GM18502 (cell line): ENCODE results near the gene SCYGR4.
"Not testable (repeated sequence)": the region's sequence is repeated elsewhere in the genome, so short reads cannot be mapped to it uniquely, and the experiment has no call there.

Source experiments
- ATAC-seq: cut with Tn5 transposase; IDR thresholded peaks from one replicate; pipeline ENCODE4 v1.9.1; 2021; ENCODE audit warnings: mild to moderate bottlenecking; ENCODE audit not compliant: unreplicated experiment, poor library complexity

SCYGR4 gene

GRCh38 chr2:227617316-227618230 lies at the start of gene SCYGR4:
TSS of gene SCYGR4 (plus strand) at chr2:227617498. CDS start at chr2:227617498, 0 bp downstream.
- no peak for ATAC-seq

DNA sequence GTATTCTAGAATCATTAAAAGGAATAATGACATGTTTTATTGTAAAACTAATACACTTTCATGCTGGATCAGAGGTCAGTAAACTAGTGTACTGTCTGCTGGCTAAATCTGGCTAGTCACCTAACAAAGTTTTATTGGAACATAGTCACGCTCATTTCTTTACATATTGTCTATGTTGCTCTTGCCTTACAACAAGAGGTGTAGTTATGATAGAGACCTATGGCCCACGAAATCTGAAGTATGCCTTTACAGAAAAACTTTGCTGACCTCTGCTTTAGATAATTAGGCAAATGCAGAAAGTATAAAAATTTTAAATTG lies 48.5 kb upstream of the SCYGR4 start:
- ATAC-seq: no peak

- no peak for ATAC-seq
These were observed 46.7 kb upstream of the SCYGR4 start for GRCh38 chr2:227570615-227571014.

GRCh38 chr2:227576110-227576509 lies 41.2 kb upstream of the SCYGR4 start:
- ATAC-seq: no peak

DNA sequence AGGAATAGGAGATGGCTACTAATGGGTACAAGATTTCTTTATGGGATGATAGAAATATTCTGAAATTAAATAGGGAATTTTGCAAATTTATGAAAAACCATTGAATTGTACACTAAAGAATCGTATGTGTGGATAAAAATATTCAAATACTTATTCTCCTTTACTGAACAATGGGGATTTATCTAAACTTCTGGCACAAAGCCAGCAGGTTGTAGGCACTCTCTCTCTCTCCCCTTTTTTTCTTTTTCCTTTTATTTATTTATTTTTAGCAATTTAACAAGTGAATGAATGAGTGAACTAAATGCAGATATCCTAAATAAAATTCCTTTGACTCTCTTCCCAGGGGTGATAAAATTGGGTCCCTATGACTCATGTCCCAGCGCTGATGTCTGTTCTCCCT lies 40.5 kb upstream of the SCYGR4 start:
- no peak for ATAC-seq

- ATAC-seq: no peak
These were observed 39.7 kb upstream of the SCYGR4 start for GRCh38 chr2:227577555-227577954.

- no peak for ATAC-seq
These were observed 38.7 kb upstream of the SCYGR4 start for GRCh38 chr2:227578642-227579041.

GRCh38 chr2:227579791-227580190 lies 37.5 kb upstream of the SCYGR4 start:
- no peak for ATAC-seq

DNA sequence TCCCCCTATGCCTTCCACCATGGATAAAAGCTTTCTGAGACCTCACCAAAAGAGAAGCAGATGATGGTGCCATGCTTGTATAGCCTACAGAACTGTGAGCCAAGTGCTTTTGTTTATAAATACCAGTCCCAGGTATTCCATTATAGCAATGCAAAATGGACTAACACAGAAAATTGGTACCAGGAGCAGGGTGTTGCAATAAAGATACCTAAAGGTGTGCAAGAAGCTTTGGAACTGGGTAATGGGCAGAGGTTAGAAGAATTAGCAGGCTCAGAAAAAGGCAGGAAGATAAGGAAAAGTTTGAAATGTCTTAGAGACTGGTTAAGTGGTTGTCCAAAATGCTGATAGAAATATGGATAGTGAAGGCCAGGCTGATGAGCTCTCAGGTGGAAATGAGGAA lies 34.9 kb upstream of the SCYGR4 start:
- ATAC-seq: no peak

DNA sequence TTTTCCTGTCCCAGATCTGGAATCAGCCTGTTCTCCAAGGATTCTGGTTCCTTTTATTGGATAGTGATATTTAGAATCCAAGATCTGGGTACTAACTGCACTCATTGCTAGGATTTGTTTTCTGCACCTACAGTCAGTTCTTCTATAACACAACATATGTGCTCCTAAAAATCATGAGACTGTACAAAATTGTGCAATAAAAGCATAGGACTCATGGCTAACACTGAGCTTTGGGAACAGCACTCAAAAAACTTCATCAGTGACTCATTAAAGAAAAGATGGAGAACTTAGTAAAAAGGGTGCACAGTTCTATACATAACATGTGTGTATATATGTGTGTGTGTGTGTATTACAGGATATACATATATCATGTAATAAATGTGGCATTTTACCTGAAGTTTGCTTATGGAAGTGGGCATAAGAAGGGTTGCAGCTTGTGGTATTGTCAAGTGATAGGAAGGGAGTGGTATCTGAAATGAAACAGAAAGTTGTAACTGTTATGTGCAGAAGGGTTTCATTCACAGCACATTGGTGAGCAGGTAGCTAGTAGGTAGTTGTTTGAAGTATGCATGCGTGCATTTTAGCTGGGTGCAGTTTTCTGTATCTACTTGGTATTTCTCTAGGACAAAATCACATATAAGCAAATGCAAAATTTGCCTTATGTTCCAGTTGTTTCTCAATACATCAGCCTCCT lies 24.5 kb upstream of the SCYGR4 start:
- ATAC-seq: peak; percentile 89

DNA sequence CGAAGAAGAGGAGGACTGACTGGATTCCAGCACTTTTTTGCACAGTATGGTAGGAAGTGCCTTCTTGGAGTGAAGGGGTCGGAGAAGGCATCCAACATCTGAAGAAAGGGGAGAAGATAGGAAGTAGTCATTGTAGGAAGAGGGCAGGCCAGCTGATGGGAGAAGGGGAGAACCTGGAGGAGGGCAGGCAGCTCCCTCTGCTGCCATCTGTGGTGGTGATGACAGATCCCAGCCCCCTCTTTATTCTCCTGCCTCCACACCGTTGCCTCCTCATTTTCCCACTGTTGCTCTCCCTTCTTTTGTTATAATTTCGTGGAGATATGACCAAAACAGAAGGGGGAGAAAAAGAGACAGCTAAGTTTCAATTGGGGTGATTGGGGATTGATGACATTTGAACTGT lies 21.5 kb upstream of the SCYGR4 start:
- no peak for ATAC-seq

GRCh38 chr2:227597036-227597435 lies 20.3 kb upstream of the SCYGR4 start:
- ATAC-seq: no peak

DNA sequence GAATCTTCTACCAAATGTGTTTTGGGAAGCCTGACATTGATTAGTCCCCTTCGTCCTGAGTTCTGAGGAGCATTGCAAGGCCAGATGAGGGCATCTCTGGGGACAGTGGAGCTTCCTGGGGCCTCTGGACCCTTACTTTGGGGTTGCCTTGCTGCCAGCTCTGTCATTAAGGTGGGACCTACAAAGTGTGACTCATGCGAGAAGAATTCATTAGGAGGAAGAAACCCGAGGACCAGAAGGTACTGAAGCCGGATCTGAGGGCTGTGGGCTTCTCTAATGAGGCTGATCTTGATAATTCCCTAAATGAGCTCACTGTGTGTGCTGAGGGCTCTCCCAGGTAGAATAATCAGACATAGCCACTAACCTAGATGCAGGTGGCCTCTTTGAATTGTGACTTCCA lies 19.3 kb upstream of the SCYGR4 start:
- ATAC-seq: no peak

- not testable (repeated sequence) for ATAC-seq
These were observed 18.3 kb upstream of the SCYGR4 start, which contains the start of gene SCYGR2 for GRCh38 chr2:227598835-227599503. TSS of gene SCYGR2 (plus strand) at chr2:227598893. CDS start at chr2:227598893, 0 bp downstream.

DNA sequence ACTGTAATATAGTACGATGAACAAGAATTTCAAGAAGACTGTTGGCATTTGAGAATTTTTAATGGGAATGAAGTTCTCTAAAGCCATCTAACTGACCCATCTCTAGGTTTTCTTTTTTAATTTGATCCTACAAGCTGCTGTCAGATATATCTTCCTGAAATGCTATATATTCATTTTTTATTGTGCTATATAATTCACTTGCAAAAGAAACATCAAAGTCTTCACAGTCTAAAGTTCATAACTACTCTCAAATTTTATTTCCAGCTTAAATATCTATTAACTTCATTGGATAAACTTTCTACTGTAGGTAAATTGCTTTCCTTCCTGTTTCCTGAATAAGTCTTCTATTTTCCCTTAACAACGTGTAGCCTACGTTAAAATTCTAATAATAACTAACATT lies 14.9 kb upstream of the SCYGR4 start:
- no peak for ATAC-seq

GRCh38 chr2:227606476-227606875 lies 10.8 kb upstream of the SCYGR4 start:
- ATAC-seq: no peak

DNA sequence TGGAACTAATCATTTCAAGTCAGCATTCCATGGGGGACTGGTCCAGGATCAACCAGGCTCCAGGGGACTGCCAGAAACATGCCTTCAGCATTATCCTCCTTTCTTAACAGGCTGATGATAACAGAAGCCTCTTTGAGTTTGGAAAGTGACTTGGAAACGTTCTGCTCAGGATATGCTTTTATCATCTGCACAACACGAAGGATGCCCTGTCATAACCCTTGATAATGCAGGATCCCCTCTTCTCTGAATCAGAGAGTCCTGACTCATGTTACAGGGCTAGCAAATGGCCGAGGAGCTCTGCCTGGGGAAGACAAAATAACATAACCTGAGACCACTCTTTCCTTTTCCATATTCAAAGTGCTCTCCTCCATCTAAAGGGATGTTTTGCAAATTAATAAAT lies 9.4 kb upstream of the SCYGR4 start:
- ATAC-seq: no peak

- ATAC-seq: peak; percentile 77
These were observed 8.5 kb upstream of the SCYGR4 start for GRCh38 chr2:227608561-227609338.

- ATAC-seq: peak; percentile 41
These were observed 7.2 kb upstream of the SCYGR4 start for GRCh38 chr2:227610123-227610522.

DNA sequence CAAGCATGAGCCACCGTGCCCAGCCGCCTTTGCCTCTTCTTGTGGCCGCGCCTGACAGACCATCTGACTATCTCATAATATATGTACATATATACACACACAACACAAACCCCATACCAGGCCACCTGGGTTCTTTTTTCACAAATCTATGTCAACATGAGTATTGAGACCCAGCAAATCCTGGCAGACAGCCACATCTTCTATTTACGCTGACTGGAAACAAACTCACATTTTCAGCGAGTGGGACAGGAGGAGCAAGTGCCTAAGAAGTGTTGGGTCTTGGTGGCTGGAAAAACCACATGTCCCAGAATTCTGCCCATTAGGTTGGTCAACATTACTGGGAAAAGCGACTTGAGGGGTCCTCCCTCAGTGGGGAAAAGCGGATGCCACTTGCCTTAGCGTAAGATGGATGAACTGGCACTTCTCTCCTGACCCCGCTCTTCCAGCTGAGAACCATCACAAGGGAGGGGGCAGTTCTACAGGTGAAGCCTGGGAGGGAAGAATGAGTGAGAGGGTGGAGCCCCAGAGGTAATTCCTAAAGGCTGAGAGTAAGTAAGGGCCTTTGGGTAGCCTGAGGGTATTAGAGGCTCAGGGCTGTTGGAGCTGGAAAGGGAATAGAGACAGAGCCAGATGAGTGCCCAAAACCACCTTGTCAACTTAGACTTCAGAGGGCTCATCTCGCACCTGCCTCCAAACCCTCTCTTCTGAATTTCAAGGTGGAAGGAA lies 4.6 kb upstream of the SCYGR4 start:
- ATAC-seq: no peak
